Fibroblast of lung (primary cell): ENCODE results near the gene TAF11L9. TPM values are rescaled to one million over a fixed set of nuclear protein-coding genes. Genes with fewer than 3 reads are reported as not detected.
"Not testable (repeated sequence)": the region's sequence is repeated elsewhere in the genome, so short reads cannot be mapped to it uniquely, and the experiment has no call there.

Experiments
- DNase-seq, 2 donors: peaks; one replicate each; pipeline versions ENCODE4 v3.0.0 to v3.0.0-alpha.2; 2010; ENCODE audit warnings: low read depth in 2 of 2
- H2AFZ ChIP-seq: 2 replicates; pipeline ENCODE4 v1.5.1; 2012; ENCODE audit warnings: low read length, control low read depth, inconsistent platforms
- H3K27ac ChIP-seq: 2 replicates; pipeline ENCODE4 v1.5.1; 2011; ENCODE audit warnings: low read length, control low read depth; ENCODE audit not compliant: insufficient read depth
- H3K27me3 ChIP-seq: 2 replicates; pipeline ENCODE4 v1.5.1; 2011; ENCODE audit warnings: mild to moderate bottlenecking, low read length; ENCODE audit not compliant: control insufficient read depth, insufficient read depth
- H3K36me3 ChIP-seq: 2 replicates; pipeline ENCODE4 v1.5.1; 2011; ENCODE audit warnings: low read length; ENCODE audit not compliant: control insufficient read depth, insufficient read depth
- H3K4me1 ChIP-seq: 2 replicates; pipeline ENCODE4 v1.5.1; 2011; ENCODE audit warnings: low read length; ENCODE audit not compliant: control insufficient read depth, insufficient read depth; ENCODE audit errors: extremely low read depth
- H3K4me2 ChIP-seq: 2 replicates; pipeline ENCODE4 v1.5.1; 2011; ENCODE audit warnings: low read length, control low read depth; ENCODE audit not compliant: insufficient read depth; ENCODE audit errors: extremely low read depth
- H3K4me3 ChIP-seq, 4 experiments: fragments of 200-600 bp in 1 of 4; sonication (generic) in 1 of 4; replicated peaks in 1 of 4; 2 replicates each; pipeline ENCODE4 v1.5.1; 2011 to 2016; ENCODE audit warnings: low read length in 4 of 4, low read depth in 3 of 4, mild to moderate bottlenecking in 3 of 4, control low read depth in 2 of 4, inconsistent platforms in 1 of 4, mixed read lengths in 1 of 4; ENCODE audit not compliant: insufficient read depth in 1 of 4; ENCODE audit errors: control extremely low read depth in 1 of 4
- H3K79me2 ChIP-seq: 2 replicates; pipeline ENCODE4 v1.5.1; 2012; ENCODE audit warnings: mild to moderate bottlenecking, low read length, inconsistent platforms; ENCODE audit not compliant: control insufficient read depth, insufficient read depth
- H3K9ac ChIP-seq: 2 replicates; pipeline ENCODE4 v1.5.1; 2011; ENCODE audit warnings: mild to moderate bottlenecking, low read length, control low read depth; ENCODE audit not compliant: insufficient read depth
- H3K9me3 ChIP-seq: 2 replicates; pipeline ENCODE4 v1.5.1; 2012; ENCODE audit warnings: low read depth, low read length; ENCODE audit not compliant: control insufficient read depth, insufficient read depth
- H4K20me1 ChIP-seq: 2 replicates; pipeline ENCODE4 v1.5.1; 2011; ENCODE audit warnings: low read length; ENCODE audit not compliant: control insufficient read depth, insufficient read depth; ENCODE audit errors: extremely low read depth
- EZH2 ChIP-seq: IDR thresholded peaks from 2 replicates; pipeline ENCODE4 v1.5.1; 2012; ENCODE audit warnings: low read length, control low read depth, mild to moderate bottlenecking; ENCODE audit errors: missing control alignments
- polyA plus RNA-seq, 2 donors: library from polyadenylated mRNA; depleted of rRNA in 1 of 2; stranded (reverse) in 1 of 2; unstranded in 1 of 2; fragments of >200 nt; gene quantifications; 2 replicates each; pipeline ENCODE4 v1.2.1, GENCODE V29; 2011 to 2012; ENCODE audit warnings: missing spikeins in 1 of 2
- total RNA-seq: library from RNA; depleted of rRNA; stranded (reverse); fragments of >200 nt; gene quantifications from 2 replicates; pipeline ENCODE4 v1.2.1, GENCODE V29; 2014
- TF ChIP-seq, protein P1 (sequence below), 2 donors: IDR thresholded peaks in 1 of 2; conservative IDR thresholded peaks in 1 of 2; 1 replicate in 1 of 2; 2 replicates in 1 of 2; pipeline ENCODE4 v1.5.1; 2011 to 2012; ENCODE audit warnings: low read length in 2 of 2, control low read depth in 1 of 2, inconsistent platforms in 1 of 2, low read depth in 1 of 2, mild to moderate bottlenecking in 1 of 2

Gene TAF11L9
- total and polyA plus RNA-seq, 2 donors (not counting 1 experiment from before 2014, with no cell fraction given) = not detected

- Histone ChIP-seq H3K4me3 (no peak overlapping the region), H3K36me3 (no peaks in the 10 kb centered on the region), H2AFZ (no peak overlapping the region), H4K20me1 (no peaks in the 10 kb centered on the region), H3K27me3 (no peaks in the 10 kb centered on the region), H3K9me3 (no peaks in the 10 kb centered on the region), H3K9ac (no peak overlapping the region), H3K4me2 (no peak overlapping the region), H3K27ac (no peak overlapping the region), H3K79me2 (no peaks in the 10 kb centered on the region), H3K4me1 (no peaks in the 10 kb centered on the region)
- no peak for DNase-seq
- TF ChIP-seq, protein P1, sequence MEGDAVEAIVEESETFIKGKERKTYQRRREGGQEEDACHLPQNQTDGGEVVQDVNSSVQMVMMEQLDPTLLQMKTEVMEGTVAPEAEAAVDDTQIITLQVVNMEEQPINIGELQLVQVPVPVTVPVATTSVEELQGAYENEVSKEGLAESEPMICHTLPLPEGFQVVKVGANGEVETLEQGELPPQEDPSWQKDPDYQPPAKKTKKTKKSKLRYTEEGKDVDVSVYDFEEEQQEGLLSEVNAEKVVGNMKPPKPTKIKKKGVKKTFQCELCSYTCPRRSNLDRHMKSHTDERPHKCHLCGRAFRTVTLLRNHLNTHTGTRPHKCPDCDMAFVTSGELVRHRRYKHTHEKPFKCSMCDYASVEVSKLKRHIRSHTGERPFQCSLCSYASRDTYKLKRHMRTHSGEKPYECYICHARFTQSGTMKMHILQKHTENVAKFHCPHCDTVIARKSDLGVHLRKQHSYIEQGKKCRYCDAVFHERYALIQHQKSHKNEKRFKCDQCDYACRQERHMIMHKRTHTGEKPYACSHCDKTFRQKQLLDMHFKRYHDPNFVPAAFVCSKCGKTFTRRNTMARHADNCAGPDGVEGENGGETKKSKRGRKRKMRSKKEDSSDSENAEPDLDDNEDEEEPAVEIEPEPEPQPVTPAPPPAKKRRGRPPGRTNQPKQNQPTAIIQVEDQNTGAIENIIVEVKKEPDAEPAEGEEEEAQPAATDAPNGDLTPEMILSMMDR (conservative IDR thresholded peaks at IDR 0.05 in 1 of 2, IDR thresholded peaks at IDR 0.05 in 1 of 2; ENCODE audit: low read depth in 1 of 2, low read length in 2 of 2) = no peak
- no peak for TF ChIP-seq EZH2
These were observed 26.4 kb upstream of the TAF11L9 start for GRCh38 chr5:17620627-17621026.

DNA sequence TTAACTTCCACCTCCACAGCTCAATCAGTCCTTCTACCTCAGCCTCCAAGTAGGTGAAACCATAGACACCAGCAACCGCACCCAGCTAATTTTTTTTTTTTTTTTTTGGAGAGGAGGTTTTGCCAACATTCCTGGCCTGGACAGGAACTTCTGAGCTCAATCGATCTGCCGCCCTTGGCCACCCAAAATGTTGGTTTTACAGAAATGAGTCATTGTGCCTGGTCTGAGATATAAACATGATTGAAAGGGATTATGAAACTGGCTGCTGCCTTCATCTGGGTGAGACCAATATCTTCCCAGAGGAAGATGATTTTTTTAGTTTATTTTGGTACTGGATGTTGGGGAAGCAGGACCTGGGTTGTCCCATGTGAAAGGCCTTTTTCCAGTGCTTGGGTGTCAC, 25.2 kb upstream of the TAF11L9 start:
- Histone ChIP-seq H3K36me3 (no peaks in the 10 kb centered on the region), H3K4me2 (no peak overlapping the region), H2AFZ (no peak overlapping the region), H3K27ac (no peak overlapping the region), H3K9ac (no peak overlapping the region), H3K4me3 (no peak overlapping the region), H3K9me3 (no peaks in the 10 kb centered on the region), H3K79me2 (no peaks in the 10 kb centered on the region), H4K20me1 (no peaks in the 10 kb centered on the region), H3K4me1 (no peaks in the 10 kb centered on the region), H3K27me3 (no peaks in the 10 kb centered on the region)
- TF ChIP-seq, protein P1 (conservative IDR thresholded peaks at IDR 0.05 in 1 of 2, IDR thresholded peaks at IDR 0.05 in 1 of 2; ENCODE audit: low read depth in 1 of 2, low read length in 2 of 2) = no peak
- TF ChIP-seq EZH2 = no peak
- no peak for DNase-seq

DNA sequence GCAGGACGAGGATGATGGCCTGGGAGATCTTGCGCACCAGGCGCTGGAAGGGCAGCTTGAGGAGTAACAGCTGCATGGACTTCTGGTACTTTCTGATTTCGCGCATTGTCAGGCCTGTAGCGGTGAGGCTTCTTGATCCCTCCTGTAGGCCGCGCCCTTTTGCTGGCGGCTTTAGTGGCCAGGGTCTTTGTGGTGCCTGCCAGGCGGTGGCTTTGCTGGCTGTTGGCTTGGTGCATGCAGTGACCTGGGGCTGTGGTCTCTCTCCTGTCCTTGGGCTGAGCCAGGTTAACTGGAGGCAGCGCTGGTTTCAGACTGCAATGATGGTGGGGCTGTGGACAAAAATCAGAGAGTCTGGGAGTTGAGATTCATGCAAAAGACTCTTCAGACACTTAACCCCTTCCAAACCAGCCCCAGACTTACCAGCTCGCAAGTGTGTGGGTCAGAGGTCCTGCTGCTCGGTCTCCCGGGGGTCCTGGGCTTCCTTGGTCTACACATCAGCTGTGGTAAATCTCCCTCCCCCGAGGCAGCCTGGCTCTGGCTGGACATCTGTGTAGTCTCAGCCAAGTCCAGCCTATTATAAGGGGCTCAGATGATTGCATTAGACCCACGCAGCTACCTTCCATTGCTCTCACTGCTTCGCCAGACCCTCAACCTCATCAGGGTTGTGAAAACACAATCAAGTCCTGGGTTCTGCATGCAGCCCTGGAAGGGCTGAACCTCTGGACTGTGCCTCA, 20.8 kb upstream of the TAF11L9 start:
- Histone ChIP-seq H3K79me2 (no peaks in the 10 kb centered on the region), H3K27ac (no peak overlapping the region), H3K9ac (no peak overlapping the region), H3K4me2 (no peak overlapping the region), H2AFZ (no peak overlapping the region), H3K4me3 (no peak overlapping the region), H3K9me3 (no peaks in the 10 kb centered on the region), H3K4me1 (no peaks in the 10 kb centered on the region), H3K27me3 (no peaks in the 10 kb centered on the region), H3K36me3 (no peaks in the 10 kb centered on the region), H4K20me1 (no peaks in the 10 kb centered on the region)
- no peak for DNase-seq
- TF ChIP-seq EZH2 = no peak
- TF ChIP-seq, protein P1 (conservative IDR thresholded peaks at IDR 0.05 in 1 of 2, IDR thresholded peaks at IDR 0.05 in 1 of 2; ENCODE audit: low read depth in 1 of 2, low read length in 2 of 2) = no peak

GRCh38 chr5:17610092-17610491, 15.9 kb upstream of the TAF11L9 start, which contains the start of gene TAF11L12:
Gene TAF11L12, plus strand, starts transcription at chr5:17610392.
- not testable (repeated sequence) for H3K79me2 ChIP-seq, H3K4me2 ChIP-seq, H4K20me1 ChIP-seq, H3K27ac ChIP-seq, H3K36me3 ChIP-seq, H3K4me3 ChIP-seq, DNase-seq, H3K9ac ChIP-seq, H3K27me3 ChIP-seq, H2AFZ ChIP-seq, H3K4me1 ChIP-seq, H3K9me3 ChIP-seq

DNA sequence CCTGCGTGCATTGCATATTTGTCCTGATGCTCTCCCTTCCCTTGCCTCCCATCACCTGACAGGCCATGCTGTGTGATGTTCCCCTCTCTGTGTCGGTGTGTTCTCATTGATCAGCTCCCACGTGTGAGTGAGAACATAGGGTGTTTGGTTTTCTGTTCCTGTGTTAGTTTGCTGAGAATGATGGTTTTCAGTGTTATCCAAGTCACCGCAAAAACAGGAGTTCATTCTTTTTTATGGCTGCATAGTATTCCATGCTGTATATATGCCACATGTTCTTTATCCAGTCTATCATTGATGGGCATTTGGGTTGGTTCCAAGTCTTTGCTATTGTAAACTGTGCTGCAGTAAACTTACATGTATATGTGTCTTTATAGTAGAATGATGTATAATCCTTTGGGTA, 13.3 kb upstream of the TAF11L9 start:
- H3K79me2 ChIP-seq, H3K9me3 ChIP-seq, H3K4me3 ChIP-seq, H2AFZ ChIP-seq, H4K20me1 ChIP-seq, H3K4me2 ChIP-seq, H3K27ac ChIP-seq, H3K27me3 ChIP-seq, H3K4me1 ChIP-seq, H3K36me3 ChIP-seq, H3K9ac ChIP-seq, DNase-seq: not testable (repeated sequence)
